ENCODE results near the gene SSR2. TPM values are rescaled to one million over a fixed set of nuclear protein-coding genes. Genes with fewer than 3 reads are reported as not detected.

SSR2 gene
- total RNA-seq, 2 donors from 2014 or later, result 193 TPM

DNA sequence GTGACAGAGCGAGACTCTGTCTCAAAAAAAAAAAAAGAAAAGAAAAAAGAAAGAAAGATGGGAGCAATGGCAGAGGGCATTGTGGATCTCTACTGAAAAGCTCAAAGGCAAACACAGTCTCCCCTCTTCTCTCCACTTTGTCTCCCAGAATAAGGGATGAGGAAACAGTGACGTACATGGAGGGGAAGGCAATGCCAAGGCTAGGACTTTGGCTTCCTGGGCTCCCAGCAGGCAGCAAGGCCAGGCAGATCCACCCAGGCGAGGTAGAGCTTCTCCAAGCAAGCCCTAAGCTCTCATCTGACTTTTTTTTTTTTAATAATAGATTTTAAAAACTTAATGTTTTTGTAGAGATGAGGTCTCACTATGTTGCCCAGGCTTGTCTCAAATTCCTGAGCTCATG lies 47.0 kb downstream of the SSR2 start:
- no peaks in the 10 kb centered on the region for H3K9me3 Mint-ChIP-seq
- TF ChIP-seq CTCF (conservative IDR thresholded peaks at IDR 0.05), result no peak
- H3K4me1 Mint-ChIP-seq, result peaks cover 68% of the 10 kb centered on the region
- no peaks in the 10 kb centered on the region for H3K27me3 Mint-ChIP-seq (ENCODE audit: insufficient read depth)
- peaks cover 35% of the 10 kb centered on the region for H3K36me3 Mint-ChIP-seq (ENCODE audit: low read depth)
- H3K9ac ChIP-seq (ENCODE audit: extremely low read depth, low read length, poor library complexity, severe bottlenecking), result no peak overlapping the region
- H3K4me3 Mint-ChIP-seq, result peak overlapping the region; percentile 96
- no peak overlapping the region for H3K27ac ChIP-seq (ENCODE audit: low read depth, low read length)
- WGBS, 2 experiments (ENCODE audit: insufficient coverage in 1 of 2, insufficient read length in 1 of 2), result 94 to 100% methylated on average over 2 to 3 of the region's 3 CpGs
- DNase-seq, result no peak
- peaks cover 39% of the 10 kb centered on the region for H3K36me3 ChIP-seq (ENCODE audit: control insufficient read depth, insufficient read depth, low read length)
- no peaks in the 10 kb centered on the region for H3K27me3 ChIP-seq (ENCODE audit: control insufficient read depth, insufficient read depth, low read length, poor library complexity, severe bottlenecking)
- H3K4me1 ChIP-seq (ENCODE audit: control insufficient read depth, insufficient read depth, low read length), result peaks cover 38% of the 10 kb centered on the region
- no peak overlapping the region for H3K4me3 ChIP-seq (ENCODE audit: low read length)
- H3K27ac Mint-ChIP-seq, result no peak overlapping the region
- H3K9me3 ChIP-seq (ENCODE audit: control insufficient read depth, low read length), result no peaks in the 10 kb centered on the region

DNA sequence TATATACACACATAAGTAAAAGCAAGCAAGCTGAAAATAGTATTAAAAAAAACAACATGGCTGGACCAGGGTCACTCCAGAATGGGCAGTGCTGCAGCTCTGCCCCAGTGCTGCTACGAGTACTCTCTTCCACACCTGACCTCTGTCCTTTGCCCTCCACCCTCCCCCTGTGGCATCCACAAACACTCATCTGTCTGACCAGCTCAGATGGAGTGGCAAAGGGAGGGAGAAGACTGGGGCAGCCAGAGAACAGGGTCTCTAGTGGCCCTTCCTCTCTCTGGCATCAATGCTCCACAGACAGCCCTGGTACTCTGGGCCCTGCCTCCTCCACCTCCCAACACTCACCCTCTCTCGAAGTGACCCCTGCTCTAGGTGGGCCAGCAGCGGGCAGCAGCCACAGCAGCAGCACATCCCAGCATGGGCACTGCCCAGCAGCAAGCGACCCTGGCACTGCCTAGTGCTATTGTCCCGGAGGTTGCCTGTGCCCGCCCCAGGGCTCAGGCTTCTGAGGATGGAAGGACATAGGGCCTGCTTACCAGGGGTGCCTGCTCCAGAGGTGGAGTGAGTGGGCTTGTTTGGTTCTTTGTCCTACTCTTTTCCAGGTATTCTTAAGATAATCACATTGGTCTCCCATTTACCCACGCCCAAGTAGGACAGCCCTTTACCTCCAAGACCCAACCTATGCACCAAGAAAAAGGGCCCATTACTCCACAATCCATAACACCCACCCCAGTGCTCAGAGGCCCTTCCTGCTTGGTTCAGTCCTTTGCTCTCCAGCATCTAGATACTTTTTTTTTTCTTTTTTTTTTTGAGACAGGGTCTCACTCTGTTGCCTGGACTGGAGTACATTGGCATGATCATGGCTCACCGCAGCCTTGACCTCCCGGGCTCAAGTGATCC lies 48.6 kb downstream of the SSR2 start:
- Histone ChIP-seq H3K36me3 (ENCODE audit: control insufficient read depth, insufficient read depth, low read length) (peaks cover 55% of the 10 kb centered on the region), H3K4me3 (ENCODE audit: low read length) (no peak overlapping the region), H3K27ac (ENCODE audit: low read depth, low read length) (no peak overlapping the region), H3K9ac (ENCODE audit: extremely low read depth, low read length, poor library complexity, severe bottlenecking) (no peak overlapping the region), H3K9me3 (ENCODE audit: control insufficient read depth, low read length) (no peaks in the 10 kb centered on the region), H3K4me1 (ENCODE audit: control insufficient read depth, insufficient read depth, low read length) (peaks cover 52% of the 10 kb centered on the region), H3K27me3 (ENCODE audit: control insufficient read depth, insufficient read depth, low read length, poor library complexity, severe bottlenecking) (no peaks in the 10 kb centered on the region)
- Mint-ChIP-seq H3K4me1 (peaks cover 80% of the 10 kb centered on the region), H3K9me3 (no peaks in the 10 kb centered on the region), H3K4me3 (no peak overlapping the region), H3K27me3 (ENCODE audit: insufficient read depth) (no peaks in the 10 kb centered on the region), H3K27ac (peak overlapping the region; percentile 56), H3K36me3 (ENCODE audit: low read depth) (peaks cover 43% of the 10 kb centered on the region)
- no peak for DNase-seq
- WGBS, 2 experiments (ENCODE audit: insufficient coverage in 1 of 2, insufficient read length in 1 of 2), result 92 to 95% methylated on average over 7 to 9 of the region's 9 CpGs
- TF ChIP-seq CTCF (conservative IDR thresholded peaks at IDR 0.05), result no peak

DNA sequence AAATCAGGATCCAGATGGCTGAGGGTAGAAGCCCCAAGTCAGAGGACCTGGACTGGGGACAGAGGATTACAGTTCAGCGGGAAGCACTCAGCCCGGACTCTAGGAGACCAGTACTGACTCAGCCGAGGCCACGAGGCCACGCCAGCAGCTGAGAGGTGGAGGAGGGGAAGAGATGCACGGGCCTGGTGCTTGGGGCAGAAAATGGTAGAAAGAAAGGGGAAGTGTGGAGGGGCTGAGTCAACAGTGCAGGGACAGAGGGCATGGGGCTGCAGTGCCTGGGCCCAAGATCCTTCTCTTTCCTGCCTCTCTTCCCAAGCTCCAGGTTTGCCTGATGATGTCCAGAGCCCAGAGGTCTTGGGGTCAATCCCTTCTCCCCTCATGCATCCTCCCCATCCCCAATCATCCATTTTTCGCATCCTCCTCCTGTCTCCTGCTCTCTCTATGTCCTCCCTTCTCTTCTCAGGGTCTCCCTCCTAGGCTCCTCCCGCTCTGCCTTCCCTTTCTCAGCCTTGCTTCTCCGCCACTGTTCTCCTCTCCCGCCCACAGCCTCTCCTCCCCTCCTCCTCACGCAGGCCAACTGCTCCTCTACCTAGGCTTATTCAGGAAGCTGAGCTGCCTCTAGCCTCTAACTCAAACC lies 50.1 kb downstream of the SSR2 start:
- no peak for DNase-seq
- no peaks in the 10 kb centered on the region for H3K27me3 ChIP-seq (ENCODE audit: control insufficient read depth, insufficient read depth, low read length, poor library complexity, severe bottlenecking)
- H3K36me3 ChIP-seq (ENCODE audit: control insufficient read depth, insufficient read depth, low read length), result peaks cover 70% of the 10 kb centered on the region
- peak overlapping the region; percentile 62 for H3K27ac ChIP-seq (ENCODE audit: low read depth, low read length)
- Mint-ChIP-seq H3K27me3 (ENCODE audit: insufficient read depth) (no peaks in the 10 kb centered on the region), H3K36me3 (ENCODE audit: low read depth) (peaks cover 55% of the 10 kb centered on the region), H3K4me3 (no peak overlapping the region), H3K4me1 (peaks cover 84% of the 10 kb centered on the region), H3K9me3 (no peaks in the 10 kb centered on the region), H3K27ac (peak overlapping the region; percentile 56)
- no peak overlapping the region for H3K4me3 ChIP-seq (ENCODE audit: low read length)
- WGBS, 2 experiments (ENCODE audit: insufficient coverage in 1 of 2, insufficient read length in 1 of 2), result 77 to 83% methylated on average over 10 to 11 of the region's 11 CpGs
- TF ChIP-seq CTCF (conservative IDR thresholded peaks at IDR 0.05), result no peak
- H3K9me3 ChIP-seq (ENCODE audit: control insufficient read depth, low read length), result no peaks in the 10 kb centered on the region
- peaks cover 58% of the 10 kb centered on the region for H3K4me1 ChIP-seq (ENCODE audit: control insufficient read depth, insufficient read depth, low read length)
- no peak overlapping the region for H3K9ac ChIP-seq (ENCODE audit: extremely low read depth, low read length, poor library complexity, severe bottlenecking)

All from endodermal cell (in vitro differentiated cells).